NCI-H1092 (cell line): ENCODE results near the gene RXRA.

Experiments
- DNase-seq: peaks from one replicate; lab custom pipeline; 2025; lab: John Stamatoyannopoulos, UW

Gene RXRA

GRCh38 chr9:134434894-134435506 is 108.7 kb downstream of the RXRA start:
- peak; percentile 96 for DNase-seq

- DNase-seq = no peak
These were observed 109.5 kb downstream of the RXRA start for GRCh38 chr9:134435550-134436378.

- DNase-seq = no peak
These were observed 110.1 kb downstream of the RXRA start for GRCh38 chr9:134436379-134436762.

GRCh38 chr9:134436911-134437310 is 110.7 kb downstream of the RXRA start:
- no peak for DNase-seq

- DNase-seq = no peak
These were observed 111.3 kb downstream of the RXRA start for GRCh38 chr9:134437403-134438194.

GRCh38 chr9:134438195-134438788 is 112.0 kb downstream of the RXRA start:
- DNase-seq = no peak

- no peak for DNase-seq
These were observed 113.1 kb downstream of the RXRA start for GRCh38 chr9:134439368-134439784.

GRCh38 chr9:134440636-134441226 is 114.5 kb downstream of the RXRA start:
- no peak for DNase-seq

GRCh38 chr9:134441227-134442084 is 115.2 kb downstream of the RXRA start:
- DNase-seq = no peak

GRCh38 chr9:134442085-134442474 is 115.8 kb downstream of the RXRA start:
- no peak for DNase-seq

GRCh38 chr9:134442486-134443173 is 116.4 kb downstream of the RXRA start:
- no peak for DNase-seq

GRCh38 chr9:134443174-134444037 is 117.2 kb downstream of the RXRA start:
- peak; percentile 77 for DNase-seq

- no peak for DNase-seq
These were observed 117.7 kb downstream of the RXRA start for GRCh38 chr9:134444038-134444315.

- no peak for DNase-seq
These were observed 118.7 kb downstream of the RXRA start for GRCh38 chr9:134445000-134445399.

- DNase-seq = peak; percentile 86
These were observed 123.1 kb downstream of the RXRA start for GRCh38 chr9:134449180-134449916.

GRCh38 chr9:134451700-134452458 is 125.6 kb downstream of the RXRA start:
- no peak for DNase-seq

GRCh38 chr9:134452728-134453127 is 126.5 kb downstream of the RXRA start:
- no peak for DNase-seq

- no peak for DNase-seq
These were observed 127.7 kb downstream of the RXRA start for GRCh38 chr9:134453776-134454475.
